Lung (tissue), 12 donors: ENCODE measurements around the gene YAF2. TPM values are rescaled to one million over a fixed set of nuclear protein-coding genes. Genes with fewer than 3 reads are reported as not detected.

ENCODE experiments used
- ATAC-seq: fragments of 200-7000 bp; cut with Tn5 transposase; one replicate; pipeline ENCODE4 v1.9.1; 2020; ENCODE audit warnings: moderate number of reproducible peaks; ENCODE audit not compliant: insufficient read depth, low FRiP score
- DNase-seq, 3 donors: peaks; one replicate each; pipeline ENCODE4 v3.0.0-alpha.2; 2013 to 2017
- H3K27ac ChIP-seq, 2 donors: one replicate each; pipeline ENCODE4 v1.5.1; 2013; ENCODE audit warnings: mild to moderate bottlenecking in 2 of 2, moderate library complexity in 2 of 2, control low read depth in 1 of 2, inconsistent platforms in 1 of 2, low read depth in 1 of 2, low read length in 1 of 2
- H3K27me3 ChIP-seq, 3 donors: one replicate each; pipeline ENCODE4 v1.5.1; 2013; ENCODE audit warnings: low read length in 2 of 3; ENCODE audit not compliant: control insufficient read depth in 3 of 3, insufficient read depth in 3 of 3
- H3K36me3 ChIP-seq, 4 donors: one replicate each; pipeline ENCODE4 v1.5.1; 2013; ENCODE audit warnings: low read length in 4 of 4, mild to moderate bottlenecking in 1 of 4, moderate library complexity in 1 of 4; ENCODE audit not compliant: control insufficient read depth in 4 of 4, insufficient read depth in 4 of 4
- H3K4me1 ChIP-seq, 5 donors: one replicate each; pipeline ENCODE4 v1.5.1; 2013; ENCODE audit warnings: low read length in 5 of 5, mild to moderate bottlenecking in 2 of 5, moderate library complexity in 1 of 5; ENCODE audit not compliant: control insufficient read depth in 5 of 5, insufficient read depth in 5 of 5
- H3K4me3 ChIP-seq: one replicate; pipeline ENCODE4 v1.5.1; 2013; ENCODE audit warnings: mild to moderate bottlenecking, control low read depth, moderate library complexity
- H3K9ac ChIP-seq, 2 donors: one replicate each; pipeline ENCODE4 v1.5.1; 2013; ENCODE audit warnings: low read length in 2 of 2, control low read depth in 1 of 2; ENCODE audit not compliant: insufficient read depth in 1 of 2
- H3K9me3 ChIP-seq, 4 donors: one replicate each; pipeline ENCODE4 v1.5.1; 2013; ENCODE audit warnings: low read length in 3 of 4, mild to moderate bottlenecking in 1 of 4, moderate library complexity in 1 of 4; ENCODE audit not compliant: control insufficient read depth in 4 of 4, insufficient read depth in 3 of 4
- WGBS, 2 donors: extraction: QIAGEN DNeasy Blood & Tissue Kit; methylation state at CpG; one replicate each; pipeline ENCODE4 v1.1.7; 2013; 5-methylcytosine and 5-hydroxymethylcytosine counted together
- polyA plus RNA-seq, 2 donors: library from polyadenylated mRNA; stranded (reverse); fragments of 200-250 nt; gene quantifications; one replicate each; pipeline ENCODE4 v1.2.1, GENCODE V29; 2013
- total RNA-seq, 2 donors: library from RNA; depleted of rRNA in 1 of 2; stranded (reverse); fragments of >200 nt in 1 of 2; gene quantifications; one replicate each; pipeline ENCODE4 v1.2.1, GENCODE V29; 2014 to 2021
- TF ChIP-seq, protein P1 (sequence below): IDR thresholded peaks from 2 replicates; pipeline ENCODE4 v1.5.1; 2012; ENCODE audit warnings: mild to moderate bottlenecking; ENCODE audit errors: control extremely low read depth, extremely low read depth
- donor health status: control.
- donor health status: control.
- donor health status: Bipolar disorder and iron deficiency.
- donor health status: healthy.
- donor health status: DM: yes; HTN: yes; CAD: no.

Gene YAF2
- total and polyA plus RNA-seq, 4 donors = 9.4 to 27.9 (median 19.0) TPM

DNA sequence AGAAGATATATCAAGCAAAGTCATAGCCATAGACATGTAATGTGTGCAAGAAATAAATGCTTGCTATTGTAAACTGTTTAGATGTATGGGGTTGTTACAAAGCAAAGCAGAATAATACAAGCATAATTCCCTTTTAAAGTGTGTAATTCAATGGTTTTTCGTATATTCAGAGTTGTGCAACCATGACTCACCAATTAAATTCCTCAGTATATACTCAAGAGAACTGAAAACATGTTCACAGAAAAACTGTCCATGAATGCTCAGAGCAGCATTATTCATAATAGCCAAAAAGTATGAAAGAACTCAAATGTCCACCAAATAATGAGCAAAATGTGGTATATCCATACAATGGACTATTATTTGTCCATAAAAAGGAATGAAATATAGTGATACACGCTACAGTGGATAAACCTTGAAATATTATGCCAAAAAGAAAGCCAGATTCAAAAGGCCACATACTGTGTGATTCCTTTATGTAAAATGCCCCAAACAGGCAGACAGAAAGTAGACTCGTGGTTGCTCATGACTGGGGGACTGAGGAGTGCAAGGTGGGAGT lies 102.7 kb downstream of the YAF2 start:
- no peak for ATAC-seq
- H3K9me3 ChIP-seq = no peaks in the 10 kb centered on the region
- H3K27me3 ChIP-seq = no peaks in the 10 kb centered on the region
- no peaks in the 10 kb centered on the region for H3K36me3 ChIP-seq
- no peak for DNase-seq
- H3K4me1 ChIP-seq = peaks cover 0 to 5% (median 1%) of the 10 kb centered on the region in 5 donors
- H3K4me3 ChIP-seq = no peak overlapping the region
- H3K27ac ChIP-seq = no peak overlapping the region
- WGBS, 2 donors = 71 to 77% methylated on average over 3 of the region's 3 CpGs
- H3K9ac ChIP-seq = no peak overlapping the region
- TF ChIP-seq, protein P1, sequence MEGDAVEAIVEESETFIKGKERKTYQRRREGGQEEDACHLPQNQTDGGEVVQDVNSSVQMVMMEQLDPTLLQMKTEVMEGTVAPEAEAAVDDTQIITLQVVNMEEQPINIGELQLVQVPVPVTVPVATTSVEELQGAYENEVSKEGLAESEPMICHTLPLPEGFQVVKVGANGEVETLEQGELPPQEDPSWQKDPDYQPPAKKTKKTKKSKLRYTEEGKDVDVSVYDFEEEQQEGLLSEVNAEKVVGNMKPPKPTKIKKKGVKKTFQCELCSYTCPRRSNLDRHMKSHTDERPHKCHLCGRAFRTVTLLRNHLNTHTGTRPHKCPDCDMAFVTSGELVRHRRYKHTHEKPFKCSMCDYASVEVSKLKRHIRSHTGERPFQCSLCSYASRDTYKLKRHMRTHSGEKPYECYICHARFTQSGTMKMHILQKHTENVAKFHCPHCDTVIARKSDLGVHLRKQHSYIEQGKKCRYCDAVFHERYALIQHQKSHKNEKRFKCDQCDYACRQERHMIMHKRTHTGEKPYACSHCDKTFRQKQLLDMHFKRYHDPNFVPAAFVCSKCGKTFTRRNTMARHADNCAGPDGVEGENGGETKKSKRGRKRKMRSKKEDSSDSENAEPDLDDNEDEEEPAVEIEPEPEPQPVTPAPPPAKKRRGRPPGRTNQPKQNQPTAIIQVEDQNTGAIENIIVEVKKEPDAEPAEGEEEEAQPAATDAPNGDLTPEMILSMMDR = no peak

DNA sequence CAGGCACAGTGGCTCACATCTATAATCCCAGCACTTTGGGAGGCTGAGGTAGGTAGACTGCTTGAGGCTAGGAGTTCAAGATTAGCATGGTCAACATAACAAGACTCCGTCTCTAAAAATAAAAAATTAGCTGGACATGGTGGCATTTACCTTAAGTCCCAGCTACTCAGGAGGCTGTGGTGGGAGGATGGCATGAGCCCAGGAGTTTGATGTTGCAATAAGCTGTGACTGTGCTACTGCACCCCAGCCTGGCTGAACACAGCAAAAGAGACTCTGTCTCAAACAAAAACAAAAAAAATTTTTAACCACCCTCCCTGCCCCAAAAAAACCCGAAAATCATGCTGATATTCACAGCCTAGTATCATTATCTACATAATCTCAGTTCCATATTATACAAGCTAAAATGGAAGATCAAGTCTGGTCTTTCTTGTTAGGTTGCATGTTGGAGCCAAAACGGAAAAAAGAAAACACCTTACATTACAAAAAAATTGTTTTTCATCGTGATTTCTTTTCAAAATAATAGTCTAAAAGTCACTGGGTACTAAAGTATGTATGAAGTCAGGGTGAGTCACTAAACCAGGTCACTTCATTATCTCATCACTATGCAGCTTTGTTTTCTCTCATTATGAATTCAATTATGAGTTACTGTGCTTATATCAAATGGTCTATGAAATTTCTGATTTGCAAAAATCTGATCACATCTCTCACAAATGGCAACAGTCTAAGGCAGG lies 107.2 kb downstream of the YAF2 start:
- DNase-seq = peak in 1 of 3 donors; percentile 34
- no peaks in the 10 kb centered on the region for H3K27me3 ChIP-seq
- no peak overlapping the region for H3K4me3 ChIP-seq
- H3K9ac ChIP-seq = no peak overlapping the region
- TF ChIP-seq, protein P1 = no peak
- no peaks in the 10 kb centered on the region for H3K9me3 ChIP-seq
- H3K27ac ChIP-seq = no peak overlapping the region
- ATAC-seq = peak; percentile 35
- H3K4me1 ChIP-seq = peaks cover 0 to 4% (median 0%) of the 10 kb centered on the region in 5 donors
- H3K36me3 ChIP-seq = no peaks in the 10 kb centered on the region
- 53 to 71% methylated on average over 4 of the region's 4 CpGs for WGBS, 2 donors

DNA sequence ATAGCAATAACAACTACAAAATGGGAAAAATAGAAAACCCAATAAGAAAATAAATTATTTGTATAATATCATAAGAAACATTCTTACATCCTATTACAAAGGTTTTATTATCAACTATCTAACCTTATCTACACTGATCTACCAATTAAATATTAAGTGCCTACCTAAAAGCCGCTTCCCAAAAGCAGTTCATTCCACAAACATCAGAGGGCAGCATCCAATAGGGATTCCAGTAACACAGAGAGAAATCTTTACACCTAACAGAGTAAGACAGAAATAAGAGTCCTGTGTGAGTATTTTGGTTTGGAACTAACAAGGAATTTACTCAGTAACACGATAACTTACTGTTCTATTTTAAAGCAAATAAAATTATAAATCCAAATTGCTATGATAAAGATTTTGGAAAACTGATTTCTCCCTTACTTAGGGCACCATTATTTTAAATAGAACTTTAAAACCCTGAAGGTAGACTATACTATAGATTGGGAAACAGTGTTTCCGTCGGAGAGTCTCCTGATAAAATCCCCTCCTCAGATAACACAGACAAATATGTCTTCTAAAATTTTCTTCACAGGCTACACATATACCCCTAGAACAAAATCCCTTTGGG lies 108.3 kb downstream of the YAF2 start:
- TF ChIP-seq, protein P1 = peak; percentile 55
- ATAC-seq = peak; percentile 69

More for the DNA sequence above, 108.3 kb downstream of the YAF2 start:
- H3K27ac ChIP-seq = no peak overlapping the region
- H3K4me3 ChIP-seq = no peak overlapping the region
- WGBS, 2 donors = 47 to 62% methylated on average over 4 of the region's 4 CpGs
- H3K36me3 ChIP-seq = no peaks in the 10 kb centered on the region
- H3K4me1 ChIP-seq = peaks cover 0 to 7% (median 0%) of the 10 kb centered on the region in 5 donors
- H3K9ac ChIP-seq = no peak overlapping the region
- H3K9me3 ChIP-seq = no peaks in the 10 kb centered on the region
- H3K27me3 ChIP-seq = no peaks in the 10 kb centered on the region
- DNase-seq = peak; percentile 35 to 74 (median 74)
